Left lung (tissue), 10 donors: Measurements from ENCODE around the gene IGF2. TPM values are rescaled to one million over a fixed set of nuclear protein-coding genes. Genes with fewer than 3 reads are reported as not detected.

ENCODE experiments used
- ATAC-seq: fragments of 200-7000 bp; cut with Tn5 transposase; one replicate; pipeline ENCODE4 v1.9.1; 2020; ENCODE audit warnings: moderate library complexity
- DNase-seq, 4 donors: peaks; one replicate each; pipeline ENCODE4 v3.0.0-alpha.2; 2013 to 2020
- H3K27ac ChIP-seq, 2 donors: fragments of 200-600 bp; sonication (generic) in 1 of 2; one replicate each; pipeline versions ENCODE4 v1.5.0 to v1.8.0; 2020 to 2021
- H3K27me3 ChIP-seq, 2 donors: fragments of 200-600 bp; sonication (generic) in 1 of 2; one replicate each; pipeline versions ENCODE4 v1.5.0 to v1.8.0; 2020 to 2021
- H3K36me3 ChIP-seq, 2 donors: fragments of 200-600 bp; sonication (generic) in 1 of 2; one replicate each; pipeline versions ENCODE4 v1.5.0 to v1.8.0; 2020 to 2021
- H3K4me1 ChIP-seq, 2 donors: fragments of 200-600 bp; one replicate each; pipeline ENCODE4 v1.8.0; 2021
- H3K4me3 ChIP-seq, 2 donors: fragments of 200-600 bp; sonication (generic) in 1 of 2; one replicate each; pipeline versions ENCODE4 v1.5.0 to v1.8.0; 2020 to 2021; ENCODE audit warnings: mild to moderate bottlenecking in 1 of 2
- H3K9me3 ChIP-seq, 2 donors: fragments of 200-600 bp; sonication (generic) in 1 of 2; one replicate each; pipeline versions ENCODE4 v1.5.0 to v1.8.0; 2020 to 2021
- CTCF ChIP-seq, 2 donors: fragments of 200-600 bp; sonication (generic) in 1 of 2; IDR thresholded peaks; one replicate each; pipeline versions ENCODE4 v1.5.0 to v1.8.0; 2021; ENCODE audit warnings: antibody characterized with exemption in 2 of 2
- intact Hi-C, 2 donors: fragments of 100-400 bp; cut with DNase I; formaldehyde crosslinking; loops; one replicate each; pipeline versions ENCODE4 v1.11.2 to v1.14.2; 2022
- polyA plus RNA-seq, 6 donors: library from polyadenylated mRNA; unstranded; fragments of 120-200 nt; gene quantifications; one replicate each; pipeline ENCODE4 v1.2.1, GENCODE V29; 2013; ENCODE audit not compliant: insufficient read length in 6 of 6
- total RNA-seq, 2 donors: library from RNA; stranded (reverse); fragmentation: NEBNext Ultra II Directional; extraction: Animal tissue kit (Norgen Biotek cat#: 25700); gene quantifications; one replicate each; pipeline ENCODE4 v1.2.1, GENCODE V29; 2021
- donor health status: DM: no; HTN: yes; CAD: no.
- donor health status: DM: no; HTN: no; CAD: no.

IGF2 gene
- total and polyA plus RNA-seq, 8 donors = 12.0 to 118 (median 92.1) TPM

DNA sequence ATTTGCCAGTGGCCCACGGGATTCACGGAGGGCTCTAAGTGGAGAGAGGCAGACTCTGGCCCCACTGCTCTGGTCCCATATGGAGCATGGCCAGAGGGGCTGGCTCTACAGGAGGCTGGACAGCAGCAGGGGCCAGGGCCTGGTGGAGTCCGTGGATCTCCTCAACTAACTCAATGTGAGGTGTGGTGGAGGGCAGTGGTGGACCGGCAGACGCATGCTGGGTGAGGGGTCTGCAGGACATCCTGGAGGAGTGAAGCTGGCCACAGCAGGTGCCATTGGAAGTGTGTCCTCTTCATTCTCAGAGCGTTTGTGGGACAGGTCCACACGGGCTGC, 15.6 kb downstream of the IGF2 start:
- ATAC-seq = no peak
- intact Hi-C loops = no loop called here

GRCh38 chr11:2122907-2123627, 16.1 kb downstream of the IGF2 start:
- Histone ChIP-seq H3K36me3 (no peaks in the 10 kb centered on the region), H3K4me3 (no peak overlapping the region), H3K27ac (no peak overlapping the region), H3K4me1 (no peaks in the 10 kb centered on the region), H3K9me3 (no peaks in the 10 kb centered on the region), H3K27me3 (peaks cover 0 to 39% of the 10 kb centered on the region in 2 donors)
- DNase-seq = peak in 1 of 4 donors; percentile 47
- no peak for ATAC-seq
- intact Hi-C loops = no loop called here
- no peak for TF ChIP-seq CTCF (IDR thresholded peaks at IDR 0.05)

More for the DNA sequence above, 15.6 kb downstream of the IGF2 start:
- Histone ChIP-seq H3K4me3 (no peak overlapping the region), H3K9me3 (no peaks in the 10 kb centered on the region), H3K4me1 (no peaks in the 10 kb centered on the region), H3K36me3 (no peaks in the 10 kb centered on the region), H3K27ac (no peak overlapping the region), H3K27me3 (peaks cover 0 to 44% of the 10 kb centered on the region in 2 donors)
- DNase-seq = no peak
- TF ChIP-seq CTCF (IDR thresholded peaks at IDR 0.05) = no peak

DNA sequence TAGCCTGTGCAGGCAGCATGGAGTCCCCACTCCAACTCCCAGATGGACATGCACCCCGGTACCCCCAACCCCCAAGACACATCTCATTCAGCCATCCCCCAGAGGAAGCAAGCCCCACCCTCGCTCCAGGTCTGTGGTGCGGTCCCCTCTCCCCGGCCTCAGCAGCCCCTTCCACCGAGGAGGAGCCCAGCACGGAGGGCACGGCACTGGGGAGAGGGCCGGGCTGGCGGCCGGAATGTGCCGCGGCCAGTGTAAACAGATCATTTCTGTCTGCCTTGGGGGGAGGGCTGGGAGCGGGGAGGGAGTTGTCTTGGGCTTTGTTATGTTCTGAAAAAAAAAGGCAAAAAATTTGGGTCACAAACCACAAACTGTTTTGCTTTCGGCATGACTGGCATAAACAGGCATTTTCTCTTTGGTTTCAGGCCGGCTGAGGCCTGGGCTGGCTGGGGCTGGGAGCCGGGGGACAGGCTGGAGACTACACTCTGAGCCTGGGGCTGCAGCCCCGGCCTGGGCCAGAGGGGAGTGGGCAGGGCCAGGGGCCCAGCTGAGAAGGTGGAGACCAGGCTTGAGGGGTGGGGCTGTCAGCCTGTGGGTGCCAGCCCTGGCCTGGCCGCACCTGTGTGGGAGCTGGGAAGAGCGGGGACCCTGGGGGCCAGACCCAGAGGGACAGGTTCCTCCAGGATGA, 16.8 kb downstream of the IGF2 start:
- TF ChIP-seq CTCF (IDR thresholded peaks at IDR 0.05) = no peak
- ATAC-seq = no peak

GRCh38 chr11:2121227-2122130, 17.7 kb downstream of the IGF2 start:
- H3K36me3 ChIP-seq = no peaks in the 10 kb centered on the region
- DNase-seq (peak in 1 of 4 donors; percentile 63), ATAC-seq (no peak)
- intact Hi-C loops = no loop called here
- peaks cover 0 to 38% of the 10 kb centered on the region in 2 donors for H3K27me3 ChIP-seq
- no peak overlapping the region for H3K27ac ChIP-seq
- TF ChIP-seq CTCF (IDR thresholded peaks at IDR 0.05) = no peak
- peaks cover 0 to 9% of the 10 kb centered on the region in 2 donors for H3K9me3 ChIP-seq
- no peaks in the 10 kb centered on the region for H3K4me1 ChIP-seq
- H3K4me3 ChIP-seq = no peak overlapping the region

More for the DNA sequence above, 16.8 kb downstream of the IGF2 start:
- intact Hi-C loops = no loop called here
- peaks cover 0 to 2% of the 10 kb centered on the region in 2 donors for H3K9me3 ChIP-seq
- H3K36me3 ChIP-seq = no peaks in the 10 kb centered on the region
- H3K27me3 ChIP-seq = peaks cover 0 to 38% of the 10 kb centered on the region in 2 donors
- DNase-seq = peak in 1 of 4 donors; percentile 72
- H3K27ac ChIP-seq = no peak overlapping the region
- no peak overlapping the region for H3K4me3 ChIP-seq
- no peaks in the 10 kb centered on the region for H3K4me1 ChIP-seq
